ENCODE results near the gene NFKBIA.
"Not testable (repeated sequence)": the region's sequence is repeated elsewhere in the genome, so short reads cannot be mapped to it uniquely, and the experiment has no call there.

GRCh38 chr14:35379234-35379933 lies 25.2 kb downstream of the NFKBIA start:
- TF ChIP-seq REST (IDR thresholded peaks at IDR 0.05); MAX (IDR thresholded peaks at IDR 0.05); CTCF (IDR thresholded peaks at IDR 0.05; ENCODE audit: low read depth, low read length, missing input control): not testable (repeated sequence)

Measured in liver (tissue), 2 donors.